ENCODE results near the gene CORO2B.
A peak's percentile ranks its signal among the peaks of the same experiment; 100 is the strongest.

CORO2B gene

GRCh38 chr15:68574629-68575028 lies 4.2 kb upstream of the CORO2B start:
- no peak for DNase-seq

GRCh38 chr15:68576235-68576892 lies 2.4 kb upstream of the CORO2B start:
- DNase-seq = no peak

- peak; percentile 7 to 9 for DNase-seq
Measured at GRCh38 chr15:68578175-68578979, 416 bp upstream of the CORO2B start.

- DNase-seq = no peak
Measured at GRCh38 chr15:68580026-68580882, 1.5 kb downstream of the CORO2B start.

- DNase-seq = no peak
Measured at GRCh38 chr15:68580883-68581155, 2.0 kb downstream of the CORO2B start.

- DNase-seq = no peak
Measured at GRCh38 chr15:68581725-68582124, 2.9 kb downstream of the CORO2B start.

GRCh38 chr15:68582236-68582635 lies 3.4 kb downstream of the CORO2B start:
- no peak for DNase-seq

GRCh38 chr15:68582864-68583263 lies 4.1 kb downstream of the CORO2B start:
- DNase-seq = no peak

GRCh38 chr15:68583321-68583720 lies 4.5 kb downstream of the CORO2B start:
- DNase-seq = no peak

- no peak for DNase-seq
Measured at GRCh38 chr15:68583936-68584755, 5.4 kb downstream of the CORO2B start.

GRCh38 chr15:68584756-68585573 lies 6.2 kb downstream of the CORO2B start:
- no peak for DNase-seq

GRCh38 chr15:68585574-68586273 lies 6.9 kb downstream of the CORO2B start:
- no peak for DNase-seq

GRCh38 chr15:68586274-68586961 lies 7.6 kb downstream of the CORO2B start:
- DNase-seq = no peak

GRCh38 chr15:68587769-68588385 lies 9.1 kb downstream of the CORO2B start:
- no peak for DNase-seq

GRCh38 chr15:68589053-68589452 lies 10.3 kb downstream of the CORO2B start:
- no peak for DNase-seq

GRCh38 chr15:68589783-68590710 lies 11.3 kb downstream of the CORO2B start:
- DNase-seq = no peak

GRCh38 chr15:68590721-68591389 lies 12.1 kb downstream of the CORO2B start:
- DNase-seq = no peak

- DNase-seq = no peak
Measured at GRCh38 chr15:68592054-68592453, 13.3 kb downstream of the CORO2B start.

All from activated CD4-positive, alpha-beta T cell treated with anti-CD3 and anti-CD28 coated beads for 4 hours (primary cell).